SU-DHL-6 (cell line): ENCODE data around the gene ASCC2.

Experiments
- H2AFZ ChIP-seq: fragments of 200-600 bp; sonication (generic); 2 replicates; pipeline ENCODE4 v1.6.1; 2014; ENCODE audit warnings: low read depth, mild to moderate bottlenecking, moderate library complexity, mixed read lengths, antibody characterized with exemption, low read length; ENCODE audit not compliant: severe bottlenecking
- H3F3A ChIP-seq: fragments of 200-600 bp; shearing (Covaris generic); 2 replicates; pipeline ENCODE4 v1.6.0; 2016; ENCODE audit warnings: antibody characterized with exemption, mild to moderate bottlenecking; ENCODE audit not compliant: insufficient read depth
- H3K27ac ChIP-seq: fragments of 200-600 bp; sonication (generic); 2 replicates; pipeline ENCODE4 v1.5.1; 2016; ENCODE audit warnings: low read depth, mild to moderate bottlenecking, low read length, moderate library complexity, mixed read lengths
- H3K27me3 ChIP-seq: fragments of 200-600 bp; sonication (generic), shearing (Covaris generic); 2 replicates; pipeline ENCODE4 v1.6.0; 2014; ENCODE audit warnings: mild to moderate bottlenecking, low read length
- H3K36me3 ChIP-seq: fragments of 200-600 bp; sonication (generic); 2 replicates; pipeline ENCODE4 v1.6.1; 2014; ENCODE audit warnings: mild to moderate bottlenecking, low read length, mixed read lengths
- H3K4me2 ChIP-seq: fragments of 300-600, 200-600 bp; shearing (Covaris generic), sonication (generic); 2 replicates; pipeline ENCODE4 v1.6.0; 2014; ENCODE audit warnings: low read length, low read depth, mild to moderate bottlenecking; ENCODE audit not compliant: poor library complexity, severe bottlenecking
- H3K4me3 ChIP-seq: fragments of 200-600 bp; sonication (generic); 2 replicates; pipeline ENCODE4 v1.5.1; 2014; ENCODE audit warnings: antibody characterized with exemption, low read length, mild to moderate bottlenecking, mixed read lengths; ENCODE audit not compliant: insufficient read depth, poor library complexity, severe bottlenecking
- H3K79me2 ChIP-seq: fragments of 200-600 bp; sonication (generic); 2 replicates; pipeline ENCODE4 v1.6.1; 2014; ENCODE audit warnings: mild to moderate bottlenecking, low read length, moderate library complexity; ENCODE audit not compliant: insufficient read depth
- H3K9ac ChIP-seq: fragments of 200-600 bp; sonication (generic); 2 replicates; pipeline ENCODE4 v1.7.0; 2014; ENCODE audit warnings: mild to moderate bottlenecking, low read length
- H3K9me2 ChIP-seq: fragments of 200-600 bp; sonication (generic); replicated peaks from 2 replicates; pipeline ENCODE4 v1.6.1; 2014; ENCODE audit warnings: low read length; ENCODE audit not compliant: insufficient read depth
- H3K9me3 ChIP-seq: fragments of 200-600 bp; sonication (generic); 2 replicates; pipeline ENCODE4 v1.6.1; 2014; ENCODE audit warnings: low read length, mixed read lengths; ENCODE audit not compliant: insufficient read depth
- H4K20me1 ChIP-seq: fragments of 200-600 bp; sonication (generic); 2 replicates; pipeline ENCODE4 v1.6.1; 2014; ENCODE audit warnings: low read depth, mild to moderate bottlenecking, antibody characterized with exemption, low read length, moderate library complexity, mixed read lengths
- EZH2phosphoT487 ChIP-seq: fragments of 200-600 bp; sonication (generic), shearing (Covaris generic); conservative IDR thresholded peaks from 2 replicates; pipeline ENCODE4 v1.6.1; 2018; ENCODE audit warnings: mild to moderate bottlenecking, antibody characterized with exemption, low read length, moderate library complexity, mixed read lengths
- TF ChIP-seq, protein P1 (sequence below): fragments of 200-600 bp; sonication (generic); IDR thresholded peaks from one replicate; pipeline ENCODE4 v1.5.1; 2017; ENCODE audit warnings: antibody characterized with exemption, mild to moderate bottlenecking, low read length, moderate library complexity; ENCODE audit not compliant: insufficient read depth, poor library complexity, severe bottlenecking

Gene ASCC2

GRCh38 chr22:29784451-29785361 is 53.4 kb downstream of the ASCC2 start:
- Histone ChIP-seq H3K9me3 (no peaks in the 10 kb centered on the region), H2AFZ (no peak overlapping the region), H3K4me2 (no peak overlapping the region), H3K4me3 (no peak overlapping the region), H3K27ac (no peak overlapping the region), H4K20me1 (no peaks in the 10 kb centered on the region), H3K27me3 (no peaks in the 10 kb centered on the region), H3K79me2 (no peaks in the 10 kb centered on the region), H3K9ac (no peak overlapping the region), H3K9me2 (no peaks in the 10 kb centered on the region), H3K36me3 (no peaks in the 10 kb centered on the region), H3F3A (no peaks in the 10 kb centered on the region)
- TF ChIP-seq, protein P1, sequence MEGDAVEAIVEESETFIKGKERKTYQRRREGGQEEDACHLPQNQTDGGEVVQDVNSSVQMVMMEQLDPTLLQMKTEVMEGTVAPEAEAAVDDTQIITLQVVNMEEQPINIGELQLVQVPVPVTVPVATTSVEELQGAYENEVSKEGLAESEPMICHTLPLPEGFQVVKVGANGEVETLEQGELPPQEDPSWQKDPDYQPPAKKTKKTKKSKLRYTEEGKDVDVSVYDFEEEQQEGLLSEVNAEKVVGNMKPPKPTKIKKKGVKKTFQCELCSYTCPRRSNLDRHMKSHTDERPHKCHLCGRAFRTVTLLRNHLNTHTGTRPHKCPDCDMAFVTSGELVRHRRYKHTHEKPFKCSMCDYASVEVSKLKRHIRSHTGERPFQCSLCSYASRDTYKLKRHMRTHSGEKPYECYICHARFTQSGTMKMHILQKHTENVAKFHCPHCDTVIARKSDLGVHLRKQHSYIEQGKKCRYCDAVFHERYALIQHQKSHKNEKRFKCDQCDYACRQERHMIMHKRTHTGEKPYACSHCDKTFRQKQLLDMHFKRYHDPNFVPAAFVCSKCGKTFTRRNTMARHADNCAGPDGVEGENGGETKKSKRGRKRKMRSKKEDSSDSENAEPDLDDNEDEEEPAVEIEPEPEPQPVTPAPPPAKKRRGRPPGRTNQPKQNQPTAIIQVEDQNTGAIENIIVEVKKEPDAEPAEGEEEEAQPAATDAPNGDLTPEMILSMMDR = no peak

DNA sequence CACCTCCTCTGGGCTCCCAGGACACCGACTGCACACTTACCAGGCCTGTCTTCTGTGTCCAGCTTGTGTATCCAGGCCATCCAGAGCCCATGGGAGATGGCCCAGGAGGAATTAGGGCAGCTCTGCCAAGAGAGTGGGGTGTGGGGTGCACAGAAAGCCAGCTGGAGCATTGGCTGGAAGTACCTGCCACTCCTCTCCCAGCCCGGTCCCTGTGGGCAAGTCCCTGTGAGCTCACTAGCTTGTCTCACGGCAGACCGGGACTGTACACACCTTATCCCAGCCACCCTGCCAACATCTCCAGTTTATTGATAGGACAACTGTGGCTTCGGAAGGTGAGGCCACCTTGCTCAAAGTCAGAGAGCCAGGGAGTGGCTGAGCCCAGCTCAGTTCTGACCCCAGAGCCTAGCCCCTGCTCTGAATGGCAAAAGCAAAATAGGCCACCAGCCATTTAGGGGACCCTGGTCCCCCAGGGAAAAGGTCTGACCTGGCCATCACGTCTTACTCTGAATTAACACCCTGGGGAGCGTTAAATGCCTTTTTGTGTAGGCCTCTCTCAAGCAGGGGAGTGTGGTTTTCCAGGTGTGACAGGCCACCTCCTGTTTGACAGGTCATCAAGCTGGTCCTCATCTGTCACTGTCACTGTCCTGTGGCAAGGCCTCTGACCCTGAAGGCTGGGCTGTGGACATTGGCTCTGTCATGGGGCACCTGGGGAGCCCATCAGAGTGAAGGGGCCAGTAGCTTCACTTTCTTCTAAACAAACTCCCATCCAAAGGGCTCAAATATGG is 55.8 kb downstream of the ASCC2 start:
- Histone ChIP-seq H3F3A (no peaks in the 10 kb centered on the region), H3K4me2 (no peak overlapping the region), H3K9me2 (no peaks in the 10 kb centered on the region), H2AFZ (no peak overlapping the region), H3K79me2 (no peaks in the 10 kb centered on the region), H3K9ac (no peak overlapping the region), H3K27me3 (no peaks in the 10 kb centered on the region), H3K36me3 (no peaks in the 10 kb centered on the region), H3K4me3 (no peak overlapping the region), H3K27ac (no peak overlapping the region), H3K9me3 (no peaks in the 10 kb centered on the region), H4K20me1 (no peaks in the 10 kb centered on the region)
- TF ChIP-seq, protein P1 = no peak
- TF ChIP-seq EZH2phosphoT487 = no peak

- no peaks in the 10 kb centered on the region for H3K9me2 ChIP-seq
- no peak overlapping the region for H3K27ac ChIP-seq
- no peaks in the 10 kb centered on the region for H3F3A ChIP-seq
- H3K36me3 ChIP-seq = no peaks in the 10 kb centered on the region
- H4K20me1 ChIP-seq = no peaks in the 10 kb centered on the region
- no peak overlapping the region for H3K4me2 ChIP-seq
- no peaks in the 10 kb centered on the region for H3K27me3 ChIP-seq
- no peak overlapping the region for H3K9ac ChIP-seq
- no peak overlapping the region for H3K4me3 ChIP-seq
- H3K9me3 ChIP-seq = no peaks in the 10 kb centered on the region
- no peak overlapping the region for H2AFZ ChIP-seq
- TF ChIP-seq, protein P1 = no peak
- no peak for TF ChIP-seq EZH2phosphoT487
- H3K79me2 ChIP-seq = no peaks in the 10 kb centered on the region
Measured at GRCh38 chr22:29780748-29781676, 57.1 kb downstream of the ASCC2 start.
